ENCODE results near the gene ZIC1.

Gene ZIC1

GRCh38 chr3:147393943-147394883, 15.0 kb upstream of the ZIC1 start:
- TF ChIP-seq USF1 (IDR thresholded peaks at IDR 0.05) (no peak), CEBPB (IDR thresholded peaks at IDR 0.05) (no peak)

DNA sequence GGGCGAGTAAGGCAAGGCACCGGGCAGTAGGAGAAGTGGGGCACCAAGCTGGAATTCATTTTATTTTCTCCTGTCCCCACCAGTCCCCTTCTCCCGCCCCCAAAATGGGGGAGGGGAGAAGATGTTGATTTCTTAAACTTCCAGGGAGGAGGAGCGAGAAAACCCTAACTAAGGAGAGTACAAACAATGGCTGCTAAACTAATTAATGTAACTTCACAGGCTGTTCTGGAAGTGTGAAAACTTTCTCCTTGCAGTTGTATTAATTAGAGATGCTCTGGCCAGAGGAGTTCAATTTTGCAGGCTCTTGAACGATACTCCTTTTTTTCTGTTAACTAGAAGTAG, 14.3 kb upstream of the ZIC1 start:
- TF ChIP-seq TAF1 (IDR thresholded peaks at IDR 0.05; ENCODE audit: low read depth) (no peak), CREB1 (IDR thresholded peaks at IDR 0.05; ENCODE audit: low read depth) (no peak), EP300 (IDR thresholded peaks at IDR 0.05; ENCODE audit: borderline replicate concordance) (no peak), CEBPB (IDR thresholded peaks at IDR 0.05) (no peak)
- TF ChIP-seq, protein P1, sequence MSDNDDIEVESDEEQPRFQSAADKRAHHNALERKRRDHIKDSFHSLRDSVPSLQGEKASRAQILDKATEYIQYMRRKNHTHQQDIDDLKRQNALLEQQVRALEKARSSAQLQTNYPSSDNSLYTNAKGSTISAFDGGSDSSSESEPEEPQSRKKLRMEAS (IDR thresholded peaks at IDR 0.05): no peak
- TF ChIP-seq, protein P2, sequence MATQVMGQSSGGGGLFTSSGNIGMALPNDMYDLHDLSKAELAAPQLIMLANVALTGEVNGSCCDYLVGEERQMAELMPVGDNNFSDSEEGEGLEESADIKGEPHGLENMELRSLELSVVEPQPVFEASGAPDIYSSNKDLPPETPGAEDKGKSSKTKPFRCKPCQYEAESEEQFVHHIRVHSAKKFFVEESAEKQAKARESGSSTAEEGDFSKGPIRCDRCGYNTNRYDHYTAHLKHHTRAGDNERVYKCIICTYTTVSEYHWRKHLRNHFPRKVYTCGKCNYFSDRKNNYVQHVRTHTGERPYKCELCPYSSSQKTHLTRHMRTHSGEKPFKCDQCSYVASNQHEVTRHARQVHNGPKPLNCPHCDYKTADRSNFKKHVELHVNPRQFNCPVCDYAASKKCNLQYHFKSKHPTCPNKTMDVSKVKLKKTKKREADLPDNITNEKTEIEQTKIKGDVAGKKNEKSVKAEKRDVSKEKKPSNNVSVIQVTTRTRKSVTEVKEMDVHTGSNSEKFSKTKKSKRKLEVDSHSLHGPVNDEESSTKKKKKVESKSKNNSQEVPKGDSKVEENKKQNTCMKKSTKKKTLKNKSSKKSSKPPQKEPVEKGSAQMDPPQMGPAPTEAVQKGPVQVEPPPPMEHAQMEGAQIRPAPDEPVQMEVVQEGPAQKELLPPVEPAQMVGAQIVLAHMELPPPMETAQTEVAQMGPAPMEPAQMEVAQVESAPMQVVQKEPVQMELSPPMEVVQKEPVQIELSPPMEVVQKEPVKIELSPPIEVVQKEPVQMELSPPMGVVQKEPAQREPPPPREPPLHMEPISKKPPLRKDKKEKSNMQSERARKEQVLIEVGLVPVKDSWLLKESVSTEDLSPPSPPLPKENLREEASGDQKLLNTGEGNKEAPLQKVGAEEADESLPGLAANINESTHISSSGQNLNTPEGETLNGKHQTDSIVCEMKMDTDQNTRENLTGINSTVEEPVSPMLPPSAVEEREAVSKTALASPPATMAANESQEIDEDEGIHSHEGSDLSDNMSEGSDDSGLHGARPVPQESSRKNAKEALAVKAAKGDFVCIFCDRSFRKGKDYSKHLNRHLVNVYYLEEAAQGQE (IDR thresholded peaks at IDR 0.05; ENCODE audit: low read depth): no peak

DNA sequence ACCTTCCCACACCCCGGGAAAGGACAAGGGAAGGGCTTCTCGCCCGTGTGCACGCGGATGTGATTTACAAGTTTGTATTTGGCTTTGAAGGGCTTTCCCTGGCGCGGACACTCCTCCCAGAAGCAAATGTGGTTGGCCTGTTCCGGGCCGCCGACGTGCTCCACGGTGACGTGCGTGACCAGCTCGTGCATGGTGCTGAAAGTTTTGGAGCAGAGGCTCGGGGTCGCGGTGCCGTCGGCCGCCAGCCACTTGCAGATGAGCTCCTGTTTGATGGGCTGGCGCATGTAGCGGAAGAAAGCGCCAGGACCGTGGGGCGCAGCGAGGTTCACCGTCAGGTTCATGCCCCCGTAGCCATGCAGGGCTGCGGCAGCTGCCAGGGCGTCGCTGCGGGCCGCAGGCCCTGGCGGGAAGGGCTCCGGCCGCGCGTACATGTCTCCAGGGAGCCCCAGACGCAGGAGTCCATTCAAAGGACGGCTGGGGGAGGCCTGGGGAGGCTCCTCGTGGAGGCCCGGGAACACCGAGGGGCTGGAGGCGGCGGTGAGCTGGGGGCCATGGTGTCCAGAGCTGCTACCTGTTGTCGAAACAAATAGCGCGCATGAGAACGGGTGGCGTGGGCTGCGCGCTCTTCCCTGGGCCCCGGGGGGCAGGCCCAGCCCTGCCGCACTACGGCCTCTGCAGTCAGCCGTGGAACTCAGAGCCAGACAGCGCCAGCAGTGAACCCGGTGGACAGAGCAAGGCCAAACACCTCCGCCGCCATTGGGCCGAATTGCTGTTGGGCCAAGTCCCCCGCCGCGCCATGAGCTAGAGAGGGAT, 13.1 kb upstream of the ZIC1 start:
- TF ChIP-seq TEAD4 (IDR thresholded peaks at IDR 0.05) (no peak), USF1 (IDR thresholded peaks at IDR 0.05) (no peak), TAF1 (IDR thresholded peaks at IDR 0.05; ENCODE audit: low read depth) (no peak), FOXM1 (IDR thresholded peaks at IDR 0.05; ENCODE audit: borderline replicate concordance, low read depth) (no peak), YY1 (IDR thresholded peaks at IDR 0.05; ENCODE audit: low read depth) (no peak), CREB1 (IDR thresholded peaks at IDR 0.05; ENCODE audit: low read depth) (no peak), RAD21 (IDR thresholded peaks at IDR 0.05; ENCODE audit: low read depth) (no peak), CEBPB (IDR thresholded peaks at IDR 0.05) (no peak), NFIC (IDR thresholded peaks at IDR 0.05) (no peak), ZBTB7A (IDR thresholded peaks at IDR 0.05; ENCODE audit: low read depth) (no peak), EGR1 (IDR thresholded peaks at IDR 0.05) (no peak), EP300 (IDR thresholded peaks at IDR 0.05; ENCODE audit: borderline replicate concordance) (no peak), TCF12 (IDR thresholded peaks at IDR 0.05; ENCODE audit: low read depth) (no peak)
- TF ChIP-seq, protein P1 (IDR thresholded peaks at IDR 0.05): no peak
- TF ChIP-seq, protein P2 (IDR thresholded peaks at IDR 0.05; ENCODE audit: low read depth): no peak

DNA sequence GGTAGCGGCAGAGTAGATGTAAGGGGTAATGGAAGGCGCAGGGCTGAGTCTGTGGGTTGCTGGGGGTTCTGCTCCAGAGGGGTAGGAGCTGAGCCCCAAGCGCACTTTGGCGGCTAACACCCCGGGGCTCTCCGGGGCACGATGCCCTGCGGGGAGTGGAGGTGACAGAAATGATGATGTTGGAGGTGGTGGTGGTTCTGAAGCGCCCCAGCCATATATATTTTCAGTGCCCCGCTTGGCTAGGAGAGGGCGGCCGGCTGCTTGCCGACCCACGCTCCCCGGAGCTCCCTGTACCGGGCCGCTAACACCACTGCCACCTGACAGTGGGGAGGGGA, 12.5 kb upstream of the ZIC1 start:
- TF ChIP-seq CEBPB (IDR thresholded peaks at IDR 0.05): no peak
- no peak for TF ChIP-seq USF1 (IDR thresholded peaks at IDR 0.05)
- no peak for TF ChIP-seq ZBTB7A (IDR thresholded peaks at IDR 0.05; ENCODE audit: low read depth)
- TF ChIP-seq, protein P2 (IDR thresholded peaks at IDR 0.05; ENCODE audit: low read depth): no peak
- TF ChIP-seq RAD21 (IDR thresholded peaks at IDR 0.05; ENCODE audit: low read depth): no peak
- TF ChIP-seq, protein P1 (IDR thresholded peaks at IDR 0.05): no peak
- no peak for TF ChIP-seq FOXM1 (IDR thresholded peaks at IDR 0.05; ENCODE audit: borderline replicate concordance, low read depth)
- no peak for TF ChIP-seq YY1 (IDR thresholded peaks at IDR 0.05; ENCODE audit: low read depth)
- TF ChIP-seq EGR1 (IDR thresholded peaks at IDR 0.05): no peak
- no peak for TF ChIP-seq NFIC (IDR thresholded peaks at IDR 0.05)
- TF ChIP-seq EP300 (IDR thresholded peaks at IDR 0.05; ENCODE audit: borderline replicate concordance): no peak
- no peak for TF ChIP-seq TCF12 (IDR thresholded peaks at IDR 0.05; ENCODE audit: low read depth)

Measured in Ishikawa (cell line).